Measurements from ENCODE around the gene ZNF740.
"Not testable (repeated sequence)": the region's sequence is repeated elsewhere in the genome, so short reads cannot be mapped to it uniquely, and the experiment has no call there.

Gene ZNF740

DNA sequence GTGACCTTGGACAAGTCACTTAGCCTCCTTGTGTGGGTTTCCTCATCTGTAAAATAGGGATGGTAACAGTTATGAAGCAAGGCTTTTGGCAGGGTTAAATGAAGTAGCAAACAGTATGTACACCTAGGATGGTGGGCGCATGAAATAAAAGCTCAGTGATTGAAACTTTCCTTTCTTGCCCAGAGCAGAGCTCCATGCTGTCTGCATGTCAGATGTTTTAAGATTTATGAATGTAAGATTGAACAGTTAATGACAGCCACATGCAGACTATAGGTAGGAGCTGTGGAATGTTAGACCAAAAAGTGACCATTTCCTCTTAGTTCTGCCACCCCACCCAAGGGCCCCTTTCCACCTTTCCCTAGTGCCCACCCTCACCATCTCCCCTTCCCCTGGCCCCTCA is 14.5 kb downstream of the ZNF740 start:
- no peak for DNase-seq (ENCODE audit: low read depth)

DNA sequence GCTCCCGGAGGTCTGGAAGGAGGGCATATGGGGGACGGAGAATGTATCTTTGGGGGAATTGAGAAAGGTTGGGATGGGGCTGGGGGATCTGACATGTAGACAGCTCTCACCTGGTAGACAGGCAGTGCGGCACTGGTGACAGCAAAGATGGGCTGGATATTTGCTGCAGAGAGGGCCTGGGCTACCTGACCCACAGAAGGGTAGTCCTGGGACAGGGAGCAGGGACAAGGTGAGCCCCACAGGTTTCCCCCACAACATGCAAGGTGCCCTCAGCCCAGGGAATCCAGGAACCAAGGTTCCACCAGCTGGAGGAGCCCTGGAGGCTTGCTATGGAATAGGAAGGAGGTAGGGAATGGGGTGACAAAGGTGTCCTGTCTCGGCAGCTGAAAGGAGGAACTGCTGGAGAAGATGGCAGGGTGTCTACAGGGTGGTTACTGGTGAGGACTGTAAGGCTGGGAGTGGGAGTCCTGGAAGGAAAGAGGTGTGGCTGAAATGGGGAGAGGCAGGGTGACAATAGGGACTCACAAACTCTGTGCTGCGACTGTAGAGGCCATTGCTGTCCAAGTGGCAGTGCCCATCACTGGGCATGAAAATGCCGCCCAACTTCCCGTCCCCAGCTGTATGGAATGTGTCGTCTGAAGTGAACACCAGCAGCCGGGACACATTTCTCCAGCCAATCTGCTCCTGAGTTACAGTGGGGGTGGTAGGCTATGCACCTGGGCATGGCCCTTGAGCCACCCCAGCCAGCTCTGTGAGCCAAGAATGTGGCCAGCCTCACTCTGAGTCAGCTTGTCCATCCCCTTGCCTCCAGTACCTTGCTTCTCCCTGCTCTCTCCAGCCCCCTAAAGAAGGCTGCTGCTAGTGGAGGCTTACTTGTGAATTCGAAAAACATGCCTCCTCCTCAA is 15.2 kb downstream of the ZNF740 start:
- DNase-seq (ENCODE audit: low read depth): no peak

DNA sequence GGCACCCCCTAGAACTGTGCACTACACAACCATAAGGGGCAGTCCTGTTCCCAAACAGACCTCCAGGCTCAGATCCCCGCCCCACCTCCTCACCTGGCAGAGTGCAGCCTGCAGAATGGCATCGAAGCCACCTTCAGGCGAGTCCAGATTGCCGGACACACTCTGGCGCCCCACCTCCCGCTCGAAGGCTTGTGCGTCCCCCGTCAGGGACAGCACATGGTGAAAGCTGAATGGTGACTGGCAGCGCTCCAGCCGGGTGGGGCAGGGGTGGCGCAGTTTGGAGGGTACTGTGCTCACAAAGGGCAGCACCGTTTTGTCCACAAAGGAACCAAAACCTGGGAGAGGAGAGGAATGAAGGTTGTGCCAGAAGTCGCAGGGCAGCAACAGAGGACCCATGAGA is 16.0 kb downstream of the ZNF740 start:
- DNase-seq (ENCODE audit: low read depth): no peak

DNA sequence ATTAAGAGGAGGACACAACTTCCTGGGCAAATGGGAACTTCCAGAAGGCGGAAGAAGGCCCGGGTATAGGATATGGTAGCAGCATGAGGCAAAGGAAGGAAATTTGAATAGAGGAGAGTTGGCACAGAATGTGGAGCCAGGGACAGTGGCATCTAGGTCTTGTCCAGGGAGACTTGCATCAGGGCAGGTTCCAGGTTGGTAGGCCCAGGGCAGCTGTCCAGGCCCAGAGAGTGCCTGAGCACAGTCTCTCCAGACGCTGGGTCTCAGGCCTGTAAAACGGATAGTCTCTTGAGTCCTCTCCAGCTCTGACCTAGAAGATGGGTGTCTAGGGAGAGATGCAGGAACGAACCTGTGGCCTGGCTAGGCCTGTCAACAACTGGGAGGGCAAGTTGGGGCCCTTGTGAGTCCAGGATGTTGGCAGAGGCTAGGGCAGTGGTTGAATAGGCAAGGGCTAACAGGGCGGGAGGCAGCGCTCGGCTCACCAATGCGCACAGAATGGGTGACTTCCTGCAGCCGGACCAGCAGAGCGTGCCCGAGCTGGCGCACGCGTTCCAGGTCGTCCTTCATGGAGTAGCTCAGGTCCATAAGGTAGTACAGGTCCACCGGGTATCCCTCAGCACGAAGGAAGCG is 16.6 kb downstream of the ZNF740 start:
- DNase-seq (ENCODE audit: low read depth): no peak

DNA sequence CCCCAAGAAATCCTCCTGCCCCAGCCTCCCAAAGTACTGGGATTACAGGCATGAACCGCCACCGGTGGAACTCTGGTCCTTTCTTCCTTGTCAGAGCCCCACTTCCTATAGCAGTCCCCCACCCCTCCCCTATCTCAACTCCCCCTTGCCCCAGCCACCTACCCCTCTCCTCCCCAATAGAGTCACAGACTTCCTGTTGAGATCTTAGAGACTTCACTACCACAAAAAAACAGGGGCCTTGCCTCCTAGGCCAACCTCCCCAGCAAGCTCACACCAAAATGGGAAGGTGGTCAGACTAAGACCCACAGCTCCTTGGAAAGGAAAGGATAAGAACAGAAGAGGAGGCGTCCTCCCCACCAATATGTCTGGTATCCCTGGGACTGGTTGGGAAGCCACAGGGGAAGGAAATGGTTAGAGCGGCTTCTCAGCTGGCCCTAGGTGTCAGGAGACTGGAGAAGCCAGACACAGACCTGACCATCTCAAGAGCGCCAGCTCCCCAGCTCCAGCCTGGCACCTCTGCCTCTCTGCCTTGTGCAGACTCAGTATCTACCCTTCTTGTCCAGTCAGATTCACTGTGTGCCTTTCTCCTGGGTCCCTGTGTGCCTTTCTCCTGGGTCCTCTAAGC is 18.1 kb downstream of the ZNF740 start:
- no peak for DNase-seq (ENCODE audit: low read depth)

DNA sequence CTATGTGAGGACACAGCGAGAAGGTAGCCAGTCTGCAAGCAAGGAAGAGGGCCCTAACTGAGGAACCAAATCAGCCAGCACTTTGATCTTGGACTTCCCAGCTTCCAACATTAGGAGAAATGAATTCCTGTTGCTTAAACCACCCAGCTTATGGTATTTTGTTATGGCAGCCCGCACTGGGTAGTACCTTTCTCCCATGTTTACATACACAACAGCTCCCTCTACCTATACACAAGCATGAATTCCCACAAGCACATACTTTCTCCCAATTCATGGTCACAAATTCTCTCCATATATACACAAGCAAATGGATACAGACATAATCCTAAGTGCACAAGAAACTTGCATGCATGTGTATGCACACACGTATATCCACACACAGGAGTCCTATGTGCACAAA is 19.2 kb downstream of the ZNF740 start:
- no peak for DNase-seq (ENCODE audit: low read depth)

DNA sequence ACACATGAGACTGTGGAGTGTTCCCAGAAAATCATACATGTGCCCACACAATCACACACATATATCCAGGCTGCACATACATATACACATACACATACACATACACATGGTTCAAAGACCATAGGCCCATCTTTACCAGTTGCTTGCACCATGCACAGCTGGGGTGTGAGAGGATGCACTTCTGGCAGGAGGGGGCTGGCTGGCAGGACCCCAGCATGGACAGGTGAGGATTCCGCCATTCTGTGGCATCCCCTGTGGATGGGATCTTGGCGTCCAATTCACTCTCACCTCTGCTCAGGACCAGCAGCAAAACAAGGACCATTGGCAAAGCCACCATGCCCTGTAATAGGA is 19.6 kb downstream of the ZNF740 start:
- DNase-seq (ENCODE audit: low read depth): no peak

DNA sequence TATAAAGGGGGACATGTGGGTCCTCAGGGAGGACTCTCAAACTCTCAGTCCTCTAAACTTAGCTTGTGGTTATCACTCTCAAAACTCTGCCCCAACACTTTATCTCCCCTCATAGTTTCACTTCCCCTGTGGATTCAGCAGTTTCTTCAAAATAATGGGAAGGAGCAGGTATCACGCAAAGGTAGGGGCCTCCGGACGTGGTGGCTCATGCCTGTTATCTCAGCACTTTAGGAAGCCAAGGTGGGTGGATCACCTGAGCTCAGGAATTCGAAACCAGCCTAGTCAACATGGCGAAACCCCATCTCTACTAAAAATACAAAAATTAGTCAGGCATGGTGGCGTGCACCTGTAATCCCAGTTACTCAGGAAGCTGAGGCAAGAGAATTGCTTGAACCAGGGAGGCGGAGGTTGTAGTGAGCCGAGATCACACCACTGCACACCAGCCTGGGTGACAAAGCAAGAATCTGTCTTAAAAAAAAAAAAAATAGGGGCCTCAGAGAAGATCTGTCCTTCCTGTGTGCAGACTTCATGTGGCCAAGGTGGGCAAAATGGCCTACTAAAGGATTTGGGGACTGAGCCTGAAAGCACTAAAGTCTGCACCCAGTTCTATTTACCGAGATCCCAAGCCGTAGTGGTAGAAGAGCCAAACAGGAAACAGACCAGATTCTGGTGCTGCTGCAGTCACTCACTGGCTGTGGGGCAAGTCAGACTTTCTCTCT is 20.1 kb downstream of the ZNF740 start:
- no peak for DNase-seq (ENCODE audit: low read depth)

DNA sequence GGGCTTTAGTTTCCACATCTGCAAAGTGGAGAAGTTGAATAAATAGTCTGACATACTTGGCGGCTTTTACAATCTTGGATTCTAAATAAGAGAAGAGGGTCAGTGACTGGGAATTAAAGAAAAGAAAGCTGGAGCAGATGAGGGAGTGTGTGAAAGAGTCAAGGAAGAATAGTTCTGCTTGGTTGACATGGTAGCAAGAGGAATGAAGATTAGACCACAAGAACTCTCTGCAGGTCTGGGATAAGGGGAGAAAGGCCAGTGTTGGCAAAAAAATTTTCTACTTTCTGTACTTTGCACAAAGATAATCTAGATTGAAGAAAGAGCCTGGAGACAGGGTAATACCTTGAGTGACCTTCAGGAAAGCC is 20.6 kb downstream of the ZNF740 start:
- DNase-seq (ENCODE audit: low read depth): no peak

DNA sequence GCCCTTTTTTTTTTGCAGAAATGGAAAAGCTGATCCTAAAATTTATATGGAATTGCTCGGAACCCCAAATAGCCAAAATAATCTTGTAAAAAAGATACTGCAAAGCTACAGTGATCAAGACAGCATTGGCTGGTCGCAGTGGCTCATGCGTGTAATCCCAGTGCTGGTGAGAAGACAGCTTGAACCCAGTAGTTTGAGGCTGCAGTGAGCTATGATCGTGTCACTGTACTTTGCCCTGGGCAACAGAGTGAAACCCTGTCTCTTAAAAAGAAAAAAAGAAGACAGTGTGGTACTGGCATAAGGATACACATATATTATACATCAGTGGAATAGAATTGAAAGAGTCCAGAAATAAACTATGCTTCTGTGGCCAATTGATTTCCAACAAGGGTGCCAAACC is 21.1 kb downstream of the ZNF740 start:
- DNase-seq (ENCODE audit: low read depth): no peak

DNA sequence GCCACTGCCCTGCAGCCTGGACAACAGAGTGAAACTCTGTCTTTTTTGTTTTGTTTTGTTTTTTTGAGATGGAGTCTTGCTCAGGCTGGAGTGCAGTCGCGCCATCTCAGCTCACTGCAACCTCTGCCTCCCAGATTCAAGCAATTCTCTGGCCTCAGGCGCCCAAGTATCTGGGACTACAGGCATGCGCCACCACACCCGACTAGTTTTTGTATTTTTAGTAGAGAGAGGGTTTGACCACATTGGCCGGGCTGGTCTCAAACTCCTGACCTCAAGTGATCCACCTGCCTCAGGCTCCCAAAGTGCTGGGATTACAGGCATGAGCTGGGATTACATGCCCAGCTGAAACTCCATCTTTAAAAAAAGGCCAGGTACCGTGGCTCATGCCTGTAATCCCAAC is 21.8 kb downstream of the ZNF740 start:
- DNase-seq (ENCODE audit: low read depth): not testable (repeated sequence)

DNA sequence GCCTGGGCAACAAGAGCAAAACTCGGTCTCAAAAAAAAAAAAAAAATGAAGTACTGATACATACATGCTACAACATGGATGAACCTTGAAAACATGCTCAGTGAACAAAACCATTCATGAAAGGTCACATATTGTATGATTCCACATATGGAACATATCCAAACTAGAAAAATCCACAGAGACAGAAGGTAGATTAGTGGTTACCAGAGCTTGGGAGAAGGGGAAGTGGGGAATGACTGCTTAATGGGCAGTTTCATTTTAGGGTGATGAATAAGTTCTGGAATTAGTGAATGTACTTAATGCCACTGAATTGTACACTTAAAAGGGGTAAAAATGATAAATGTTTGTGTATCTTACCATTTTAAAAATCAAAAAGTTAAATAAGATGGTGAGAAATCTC is 23.8 kb downstream of the ZNF740 start:
- DNase-seq (ENCODE audit: low read depth): no peak

DNA sequence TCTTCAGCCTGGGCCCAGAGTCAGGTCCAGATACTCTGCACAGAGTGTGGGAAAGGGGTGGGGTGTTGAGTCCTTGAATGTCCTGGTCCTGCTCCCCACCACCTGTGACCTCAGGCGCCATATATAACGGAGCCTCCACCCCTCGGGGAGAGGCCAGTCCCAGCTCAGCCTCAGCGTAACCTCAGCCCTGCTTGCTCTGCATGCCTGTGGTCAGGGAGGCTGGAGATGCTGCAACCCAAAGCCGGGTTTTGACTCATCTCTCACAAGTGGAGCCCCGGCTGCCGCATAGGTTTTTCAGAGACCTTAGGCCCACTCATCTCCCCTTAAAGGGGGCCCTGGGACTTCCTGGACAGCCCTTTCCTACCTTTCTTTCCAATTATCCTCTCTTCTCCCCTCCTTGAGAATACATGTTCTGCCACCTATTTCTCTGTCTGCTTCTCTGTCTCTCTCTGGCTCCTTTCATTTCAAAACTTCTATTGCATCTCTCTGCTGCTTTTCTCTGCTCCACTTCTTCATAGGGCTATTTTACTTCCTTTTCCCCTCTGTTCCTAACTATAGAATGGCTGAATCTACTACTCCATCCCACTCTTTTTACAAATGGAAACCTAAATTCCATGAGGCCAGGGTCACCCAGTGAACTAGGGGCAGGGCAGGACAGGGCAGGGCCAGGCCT is 25.4 kb downstream of the ZNF740 start:
- no peak for DNase-seq (ENCODE audit: low read depth)

DNA sequence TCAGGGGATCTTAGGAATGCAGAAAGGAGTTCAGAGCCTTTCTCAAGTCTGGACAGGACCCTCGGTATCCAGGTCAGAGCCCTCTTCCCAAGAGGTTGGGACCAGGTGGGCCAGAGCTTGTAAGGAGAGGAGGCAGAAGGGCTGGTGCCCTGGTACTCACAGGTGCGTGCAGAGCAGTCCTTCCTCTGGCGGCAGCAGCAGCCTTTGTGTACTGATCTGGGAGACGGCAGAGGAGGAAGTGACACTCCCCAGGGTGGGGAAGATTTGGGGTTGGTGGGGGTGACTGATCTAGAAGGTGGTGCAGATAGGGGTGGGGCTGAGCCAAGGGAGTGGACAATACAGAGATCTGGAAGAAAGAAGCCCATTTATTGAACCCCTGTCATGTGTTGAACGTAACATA is 26.5 kb downstream of the ZNF740 start, which contains the start of gene ITGB7:
ITGB7 (minus strand) TSS at position 210 of the 400 bp plus-strand sequence. CDS start 6,808 bp downstream, outside the sequence.
- DNase-seq (ENCODE audit: low read depth): peak; percentile 52

DNA sequence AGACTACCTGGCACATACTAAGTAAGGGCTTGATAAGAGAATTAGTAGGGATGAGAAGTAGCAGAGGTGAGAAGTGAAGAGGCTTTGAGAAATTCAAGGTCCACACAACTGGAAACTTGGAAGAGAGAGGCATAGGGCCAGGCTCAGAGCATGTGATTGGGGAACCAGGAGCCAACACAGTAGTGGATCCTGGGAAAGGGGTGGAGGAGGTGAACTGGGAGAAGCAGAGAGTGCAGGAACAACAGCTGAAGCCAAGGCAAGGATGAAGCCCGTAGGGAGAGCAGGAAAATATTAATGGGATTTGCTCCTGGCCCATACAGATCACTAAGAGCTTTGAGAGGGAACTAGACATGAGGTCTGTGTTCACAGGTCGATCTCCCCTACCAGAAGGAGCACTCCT is 27.9 kb downstream of the ZNF740 start:
- no peak for DNase-seq (ENCODE audit: low read depth)

DNA sequence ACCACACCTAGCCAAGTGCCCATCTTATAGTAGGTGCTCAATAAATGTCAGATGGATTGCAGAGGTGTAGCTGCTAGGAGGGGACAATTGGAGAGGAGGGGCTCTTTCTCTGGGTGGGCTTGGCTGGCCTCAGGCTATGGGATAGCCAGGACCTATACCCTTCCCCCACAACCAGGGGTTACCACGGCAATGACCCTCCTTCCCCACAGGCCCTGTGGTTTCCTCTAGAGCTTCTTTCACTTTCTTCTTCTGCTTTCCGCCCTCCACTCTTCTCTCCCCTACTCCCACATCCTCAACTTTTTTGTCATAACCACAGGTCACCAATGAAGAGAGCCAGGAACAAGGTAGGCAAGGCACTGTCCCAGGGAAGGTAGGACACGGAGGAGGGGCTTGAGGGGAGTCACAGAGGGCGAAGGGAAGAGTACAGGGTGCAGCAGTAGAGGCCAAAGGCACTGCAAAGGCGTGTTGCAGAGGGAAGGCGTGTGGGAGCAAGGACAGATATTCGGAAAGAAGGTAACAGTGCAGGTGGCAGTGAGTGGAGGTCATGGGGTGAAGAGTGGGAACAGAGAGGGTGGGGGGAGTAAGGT is 28.4 kb downstream of the ZNF740 start:
- no peak for DNase-seq (ENCODE audit: low read depth)

DNA sequence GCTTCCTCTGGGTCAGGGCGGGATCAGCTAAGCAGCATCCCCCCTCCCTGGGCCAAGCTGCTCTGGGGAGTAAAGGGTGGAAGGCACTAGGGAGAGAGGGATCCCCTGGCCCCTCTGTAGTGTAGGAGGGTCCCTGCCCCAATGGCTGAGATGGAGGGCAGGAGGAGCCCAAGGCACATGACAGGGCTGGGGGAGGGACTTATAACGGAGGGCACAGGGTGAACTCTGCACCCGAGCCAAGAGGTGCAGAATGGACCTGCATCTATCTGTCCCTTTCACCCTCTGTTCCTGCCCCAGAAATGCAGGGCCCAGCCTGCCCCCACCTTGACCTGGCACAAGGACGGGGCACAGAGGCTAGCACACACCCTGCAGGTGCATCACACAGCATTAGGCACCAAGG is 30.3 kb downstream of the ZNF740 start:
- no peak for DNase-seq (ENCODE audit: low read depth)

DNA sequence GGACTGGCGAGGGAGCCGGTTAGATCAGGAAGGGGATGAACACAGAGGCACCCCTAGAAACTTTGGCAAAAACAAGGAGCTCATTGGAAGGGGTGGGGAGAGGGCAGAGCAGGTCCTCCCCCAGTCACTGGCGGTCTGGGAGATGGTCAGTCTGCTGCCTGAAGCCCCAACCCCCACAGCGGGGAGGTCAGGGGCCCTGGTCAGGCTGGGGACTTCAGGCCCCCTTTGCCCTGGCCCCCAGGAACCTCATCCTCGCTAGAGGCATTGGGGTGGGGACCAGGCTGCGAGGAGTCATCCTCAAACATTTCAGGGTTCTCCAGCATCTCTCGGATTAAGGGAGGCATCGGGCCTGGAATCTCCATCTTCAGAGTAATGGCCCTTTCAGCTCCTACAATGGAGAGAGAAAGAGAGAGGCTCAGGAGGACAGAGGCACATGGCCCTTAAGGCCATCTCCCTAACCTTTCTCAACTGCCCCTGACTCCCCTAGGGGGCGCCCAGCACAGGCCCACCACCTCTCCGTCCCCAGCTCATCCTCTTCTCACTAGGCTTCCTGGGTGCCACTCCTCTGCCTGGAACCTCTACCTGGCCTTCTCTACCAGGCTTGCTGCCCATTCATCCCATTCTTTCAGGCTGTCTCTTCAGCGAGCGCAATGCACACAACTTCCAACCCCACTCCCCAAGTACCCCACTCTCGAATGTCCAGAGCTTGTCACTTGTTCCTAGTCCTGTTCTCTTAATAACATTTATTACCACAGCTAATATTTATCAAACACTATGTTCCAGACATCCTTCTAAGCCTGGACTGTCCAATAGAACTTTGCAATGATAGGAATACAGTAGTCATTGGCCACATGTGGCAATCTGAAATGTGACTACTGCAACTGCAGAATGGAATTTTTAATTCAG is 31.2 kb downstream of the ZNF740 start:
- no peak for DNase-seq (ENCODE audit: low read depth)

DNA sequence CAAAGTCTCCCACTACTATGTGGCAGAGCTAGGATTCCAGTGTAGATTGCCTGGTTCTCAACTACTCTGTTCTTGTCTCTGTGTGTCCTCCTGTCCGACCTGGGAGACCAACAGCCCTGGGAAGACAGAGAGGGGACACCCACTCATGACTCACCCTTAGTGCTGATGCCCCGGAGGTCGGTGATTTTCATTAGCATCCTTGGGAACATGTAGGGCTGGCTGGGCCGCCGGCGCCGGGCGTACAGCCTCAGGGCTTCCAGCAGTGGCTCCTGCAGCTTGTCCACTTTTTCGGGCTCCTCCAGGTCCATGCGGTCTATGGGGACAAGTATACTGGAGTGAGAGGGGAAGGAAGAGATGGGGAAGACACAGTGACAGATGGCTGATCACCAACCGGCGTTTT is 32.4 kb downstream of the ZNF740 start:
- no peak for DNase-seq (ENCODE audit: low read depth)

DNA sequence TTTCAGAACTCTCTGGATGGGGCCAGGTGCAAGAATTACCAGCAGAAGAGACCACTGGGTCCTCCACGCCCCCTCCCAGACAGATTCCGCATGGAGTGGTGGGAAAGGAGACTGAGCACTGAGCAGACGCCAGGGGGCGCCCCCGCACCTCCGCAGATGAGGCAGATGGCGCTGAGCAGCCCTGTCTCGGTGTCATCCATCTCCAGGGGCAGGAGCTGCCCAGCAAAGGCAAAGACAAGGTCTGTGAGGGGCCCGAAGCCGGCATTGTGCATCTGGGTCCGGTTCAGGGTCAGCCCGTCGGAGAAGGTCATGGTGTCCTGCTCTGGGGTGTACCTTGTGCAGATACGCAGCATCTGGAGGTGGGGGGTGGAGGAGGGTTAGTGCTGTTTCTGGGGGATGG is 32.8 kb downstream of the ZNF740 start:
- peak; percentile 76 for DNase-seq (ENCODE audit: low read depth)

Data from T follicular helper cell (primary cell).